GM23338 (cell line): ENCODE measurements around the gene ZNF865. TPM values are rescaled to one million over a fixed set of nuclear protein-coding genes. Genes with fewer than 3 reads are reported as not detected.

Experiments used
- ATAC-seq: fragments of 200-7000 bp; cut with Tn5 transposase; 3 replicates; pipeline ENCODE4 v1.9.1; 2020
- DNase-seq: peaks from one replicate; pipeline ENCODE4 v3.0.0-alpha.2; 2015; ENCODE audit warnings: low spot score
- H2AFZ ChIP-seq: fragments of 200-600 bp; sonication (generic); 2 replicates; pipeline ENCODE4 v1.8.0; 2016; ENCODE audit warnings: antibody characterized with exemption, mild to moderate bottlenecking, moderate library complexity
- H3F3A ChIP-seq: fragments of 200-600 bp; sonication (generic); replicated peaks from 2 replicates; pipeline ENCODE4 v1.8.0; 2017; ENCODE audit warnings: antibody characterized with exemption, mixed run types, low read depth
- H3K27ac ChIP-seq: fragments of 200-600 bp; sonication (generic); 2 replicates; pipeline ENCODE4 v1.6.1; 2016; ENCODE audit warnings: low read depth
- H3K27me3 ChIP-seq: fragments of 200-600 bp; sonication (generic); 2 replicates; pipeline ENCODE4 v1.8.0; 2016; ENCODE audit warnings: mild to moderate bottlenecking, mixed run types, moderate library complexity; ENCODE audit not compliant: insufficient read depth
- H3K36me3 ChIP-seq: fragments of 200-600 bp; sonication (generic); 2 replicates; pipeline ENCODE4 v1.8.0; 2016; ENCODE audit warnings: mild to moderate bottlenecking; ENCODE audit not compliant: insufficient read depth
- H3K4me1 ChIP-seq: fragments of 200-600 bp; sonication (generic); 2 replicates; pipeline ENCODE4 v1.8.0; 2016; ENCODE audit warnings: mild to moderate bottlenecking, moderate library complexity; ENCODE audit not compliant: insufficient read depth
- H3K4me2 ChIP-seq: fragments of 200-600 bp; sonication (generic); 2 replicates; pipeline ENCODE4 v1.7.1; 2017; ENCODE audit warnings: mixed run types
- H3K4me3 ChIP-seq: fragments of 200-600 bp; sonication (generic); 2 replicates; pipeline ENCODE4 v1.6.1; 2016; ENCODE audit warnings: mixed run types
- H3K79me2 ChIP-seq: fragments of 200-600 bp; sonication (generic); replicated peaks from 2 replicates; pipeline ENCODE4 v1.8.0; 2017; ENCODE audit warnings: mild to moderate bottlenecking; ENCODE audit not compliant: insufficient read depth
- H3K9me2 ChIP-seq: fragments of 200-600 bp; sonication (generic); 2 replicates; pipeline ENCODE4 v1.8.0; 2017; ENCODE audit not compliant: insufficient read depth
- H4K20me1 ChIP-seq: fragments of 200-600 bp; sonication (generic); replicated peaks from 2 replicates; pipeline ENCODE4 v1.8.0; 2017; ENCODE audit warnings: mild to moderate bottlenecking; ENCODE audit not compliant: insufficient read depth
- H3K27ac Mint-ChIP-seq: 2 replicates; pipeline ENCODE4 v1.8.0; 2020; ENCODE audit warnings: inconsistent platforms, mild to moderate bottlenecking, moderate library complexity, mixed read lengths
- H3K27me3 Mint-ChIP-seq: 3 replicates; pipeline ENCODE4 v1.8.0; 2022; ENCODE audit warnings: low read depth, mild to moderate bottlenecking, moderate library complexity, mixed read lengths, inconsistent platforms; ENCODE audit not compliant: insufficient read depth, poor library complexity
- H3K36me3 Mint-ChIP-seq: 3 replicates; pipeline ENCODE4 v1.8.0; 2021; ENCODE audit warnings: low read depth, mild to moderate bottlenecking, inconsistent platforms, moderate library complexity, mixed read lengths
- H3K4me1 Mint-ChIP-seq: 3 replicates; pipeline ENCODE4 v1.8.0; 2020; ENCODE audit warnings: mild to moderate bottlenecking, inconsistent platforms, mixed read lengths
- H3K4me3 Mint-ChIP-seq: 3 replicates; pipeline ENCODE4 v1.8.0; 2021; ENCODE audit warnings: moderate library complexity, mild to moderate bottlenecking, inconsistent platforms, mixed read lengths
- H3K9me3 Mint-ChIP-seq: 3 replicates; pipeline ENCODE4 v1.8.0; 2020; ENCODE audit warnings: moderate library complexity, mild to moderate bottlenecking, inconsistent platforms, mixed read lengths
- CREB1 ChIP-seq: fragments of 250-450 bp; sonication (Bioruptor Pico); IDR thresholded peaks from 2 replicates; pipeline ENCODE4 v1.5.0; 2020; ENCODE audit warnings: low read depth, mild to moderate bottlenecking, moderate library complexity
- ETS1 ChIP-seq: IDR thresholded peaks from 2 replicates; pipeline ENCODE4 v1.6.1; 2016; ENCODE audit warnings: antibody characterized with exemption
- EZH2 ChIP-seq: fragments of 200-600 bp; sonication (generic); IDR thresholded peaks from one replicate; pipeline ENCODE4 v1.8.0; 2017; ENCODE audit warnings: antibody characterized with exemption, mild to moderate bottlenecking, low read depth; ENCODE audit not compliant: unreplicated experiment
- EZH2phosphoT487 ChIP-seq: fragments of 200-600 bp; sonication (generic); IDR thresholded peaks from one replicate; pipeline ENCODE4 v1.8.1; 2018; ENCODE audit warnings: antibody characterized with exemption; ENCODE audit not compliant: unreplicated experiment
- JUNB ChIP-seq: IDR thresholded peaks from one replicate; pipeline ENCODE4 v1.6.1; 2016; ENCODE audit warnings: antibody characterized with exemption; ENCODE audit not compliant: unreplicated experiment
- POLR2AphosphoS5 ChIP-seq: IDR thresholded peaks from 2 replicates; pipeline ENCODE4 v1.6.1; 2016; ENCODE audit warnings: antibody characterized with exemption, low read depth
- STAT1 ChIP-seq: IDR thresholded peaks from one replicate; pipeline ENCODE4 v1.6.1; 2016; ENCODE audit warnings: antibody characterized with exemption; ENCODE audit not compliant: unreplicated experiment
- ZNF114 ChIP-seq: fragments of 250-450 bp; sonication (Bioruptor Pico); IDR thresholded peaks from 2 replicates; pipeline ENCODE4 v1.5.0; 2020; ENCODE audit warnings: mild to moderate bottlenecking, moderate library complexity
- ZNF331 ChIP-seq: fragments of 250-450 bp; sonication (Bioruptor Pico); IDR thresholded peaks from 2 replicates; pipeline ENCODE4 v1.5.0; 2020; ENCODE audit warnings: low read depth, mild to moderate bottlenecking, moderate library complexity
- ZNF462 ChIP-seq: fragments of 250-450 bp; sonication (Bioruptor Pico); IDR thresholded peaks from 2 replicates; pipeline ENCODE4 v1.5.0; 2020; ENCODE audit warnings: mild to moderate bottlenecking, moderate library complexity
- polyA plus RNA-seq: library from polyadenylated mRNA; unstranded; fragments of >200 nt; fragmentation: Nextera tagmentation; extraction: Ambion mirVana; gene quantifications from 2 replicates; pipeline ENCODE4 v1.2.1, GENCODE V29; 2016
- total RNA-seq: library from RNA; depleted of rRNA; stranded (reverse); fragments of >200 nt; shearing (Covaris generic); gene quantifications from 2 replicates; pipeline ENCODE4 v1.2.3, GENCODE V29; 2014

Gene ZNF865
- total and polyA plus RNA-seq, 2 experiments from 2014 or later: 2.2 to 12.1 TPM

GRCh38 chr19:55590109-55590508 lies 15.3 kb upstream of the ZNF865 start:
- Histone ChIP-seq H4K20me1 (no peaks in the 10 kb centered on the region), H3F3A (peaks cover 32% of the 10 kb centered on the region), H3K79me2 (no peaks in the 10 kb centered on the region), H3K27me3 (peaks cover 40% of the 10 kb centered on the region), H3K27ac (no peak overlapping the region), H3K36me3 (no peaks in the 10 kb centered on the region), H3K4me2 (no peak overlapping the region), H3K4me1 (peaks cover 23% of the 10 kb centered on the region), H3K9me2 (no peaks in the 10 kb centered on the region), H3K4me3 (no peak overlapping the region), H2AFZ (no peak overlapping the region)
- DNase-seq (no peak), ATAC-seq (no peak)
- TF ChIP-seq POLR2AphosphoS5: no peak
- no peak for TF ChIP-seq ZNF462 (CRISPR knock-in tag)
- Mint-ChIP-seq H3K4me1 (peaks cover 40% of the 10 kb centered on the region), H3K27ac (no peak overlapping the region), H3K36me3 (peaks cover 17% of the 10 kb centered on the region), H3K9me3 (no peaks in the 10 kb centered on the region; the same call in 1 of the 3 replicates), H3K27me3 (peaks cover 24% of the 10 kb centered on the region), H3K4me3 (no peak overlapping the region)

- peak; percentile 84 for DNase-seq
- no peak for TF ChIP-seq EZH2
- TF ChIP-seq CREB1 (CRISPR knock-in tag): no peak
- no peak for TF ChIP-seq STAT1
- TF ChIP-seq ZNF331 (CRISPR knock-in tag): no peak
- no peak for TF ChIP-seq ZNF114
- no peak for TF ChIP-seq JUNB
- TF ChIP-seq EZH2phosphoT487: no peak
- TF ChIP-seq ETS1: no peak
These were observed 14.8 kb upstream of the ZNF865 start for GRCh38 chr19:55590617-55591016.

More at GRCh38 chr19:55590617-55591016, 14.8 kb upstream of the ZNF865 start:
- no peaks in the 10 kb centered on the region for H3K36me3 ChIP-seq
- no peaks in the 10 kb centered on the region for H3K79me2 ChIP-seq
- H3K36me3 Mint-ChIP-seq: peaks cover 22% of the 10 kb centered on the region
- peaks cover 22% of the 10 kb centered on the region for H3K27me3 Mint-ChIP-seq
- H3K27ac Mint-ChIP-seq: no peak overlapping the region
- H3K27me3 ChIP-seq: peaks cover 40% of the 10 kb centered on the region
- H3K4me3 Mint-ChIP-seq: no peak overlapping the region
- no peaks in the 10 kb centered on the region; the same call in 1 of the 3 replicates for H3K9me3 Mint-ChIP-seq
- no peaks in the 10 kb centered on the region for H3K9me2 ChIP-seq
- H3K27ac ChIP-seq: no peak overlapping the region
- H3K4me3 ChIP-seq: no peak overlapping the region
- H3F3A ChIP-seq: peaks cover 30% of the 10 kb centered on the region
- no peak overlapping the region for H3K4me2 ChIP-seq
- H3K4me1 ChIP-seq: peaks cover 19% of the 10 kb centered on the region
- no peaks in the 10 kb centered on the region for H4K20me1 ChIP-seq
- peak; percentile 5; the same call in 2 of the 3 replicates for ATAC-seq
- H3K4me1 Mint-ChIP-seq: peaks cover 35% of the 10 kb centered on the region
- no peak overlapping the region for H2AFZ ChIP-seq
